GM12875 (cell line): ENCODE results near the gene HSD17B10.

ENCODE experiments used
- H3K4me3 ChIP-seq: one replicate; pipeline ENCODE4 v1.5.1; 2011; ENCODE audit warnings: low read depth, low read length, control low read depth
- TF ChIP-seq, protein P1 (sequence below): IDR thresholded peaks from 2 replicates; pipeline ENCODE4 v1.5.1; 2011; ENCODE audit warnings: low read depth, mild to moderate bottlenecking, control low read depth, inconsistent platforms, low read length, moderate library complexity, borderline replicate concordance; ENCODE audit not compliant: insufficient read depth

The HSD17B10 gene

DNA sequence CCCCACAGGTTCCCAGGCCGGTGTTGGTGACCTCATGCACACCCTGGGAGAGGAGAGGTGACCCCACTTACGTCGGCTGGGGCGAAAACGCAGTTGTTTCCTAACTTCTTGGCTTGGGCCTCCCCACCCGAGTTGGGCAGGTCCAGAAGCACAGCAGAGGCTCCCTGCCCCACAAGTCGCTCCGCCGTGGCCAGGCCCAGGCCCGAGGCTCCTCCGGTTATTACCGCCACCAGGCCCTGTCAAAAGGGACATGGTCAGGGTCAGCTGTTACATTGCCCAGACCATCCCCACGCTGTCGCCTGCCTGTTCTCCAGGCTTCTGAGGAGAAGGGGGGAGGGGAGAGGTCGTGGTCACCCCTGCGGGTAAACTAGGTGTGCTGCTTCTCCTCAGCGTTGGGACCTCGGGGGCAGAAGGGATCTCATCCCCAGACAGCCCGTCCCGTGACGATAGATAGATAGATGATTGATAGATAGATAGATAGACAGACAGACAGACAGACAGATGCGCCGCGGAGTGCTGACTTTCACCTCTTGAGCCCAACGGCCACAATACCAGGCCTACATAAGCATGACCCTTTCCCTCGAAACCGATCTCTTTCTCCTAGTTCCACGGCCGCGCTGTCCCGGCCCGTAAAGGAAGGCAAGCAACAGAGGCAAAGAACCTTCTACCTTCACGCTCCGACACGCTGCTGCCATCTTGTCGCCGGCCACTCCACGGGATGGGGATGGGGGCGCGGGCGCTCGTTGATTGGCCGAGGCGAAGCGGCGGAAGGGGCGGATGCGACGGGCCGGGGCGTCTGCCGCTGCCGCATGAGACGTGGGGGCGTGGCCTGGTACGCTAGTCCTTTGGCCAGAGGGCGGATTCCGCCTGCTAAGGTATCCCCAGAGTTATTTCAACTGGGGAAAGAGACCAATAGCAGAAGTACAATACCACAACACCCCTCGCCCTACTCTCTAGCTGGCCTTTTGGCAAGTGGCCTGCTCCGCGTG is at the start of gene HSD17B10:
HSD17B10 (minus strand) TSS at position 720 of the 989 bp plus-strand sequence; CDS start at position 695, 25 bp downstream.
- TF ChIP-seq, protein P1, sequence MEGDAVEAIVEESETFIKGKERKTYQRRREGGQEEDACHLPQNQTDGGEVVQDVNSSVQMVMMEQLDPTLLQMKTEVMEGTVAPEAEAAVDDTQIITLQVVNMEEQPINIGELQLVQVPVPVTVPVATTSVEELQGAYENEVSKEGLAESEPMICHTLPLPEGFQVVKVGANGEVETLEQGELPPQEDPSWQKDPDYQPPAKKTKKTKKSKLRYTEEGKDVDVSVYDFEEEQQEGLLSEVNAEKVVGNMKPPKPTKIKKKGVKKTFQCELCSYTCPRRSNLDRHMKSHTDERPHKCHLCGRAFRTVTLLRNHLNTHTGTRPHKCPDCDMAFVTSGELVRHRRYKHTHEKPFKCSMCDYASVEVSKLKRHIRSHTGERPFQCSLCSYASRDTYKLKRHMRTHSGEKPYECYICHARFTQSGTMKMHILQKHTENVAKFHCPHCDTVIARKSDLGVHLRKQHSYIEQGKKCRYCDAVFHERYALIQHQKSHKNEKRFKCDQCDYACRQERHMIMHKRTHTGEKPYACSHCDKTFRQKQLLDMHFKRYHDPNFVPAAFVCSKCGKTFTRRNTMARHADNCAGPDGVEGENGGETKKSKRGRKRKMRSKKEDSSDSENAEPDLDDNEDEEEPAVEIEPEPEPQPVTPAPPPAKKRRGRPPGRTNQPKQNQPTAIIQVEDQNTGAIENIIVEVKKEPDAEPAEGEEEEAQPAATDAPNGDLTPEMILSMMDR: no peak
- peak within 1 kb of the TSS; percentile 75 for H3K4me3 ChIP-seq

DNA sequence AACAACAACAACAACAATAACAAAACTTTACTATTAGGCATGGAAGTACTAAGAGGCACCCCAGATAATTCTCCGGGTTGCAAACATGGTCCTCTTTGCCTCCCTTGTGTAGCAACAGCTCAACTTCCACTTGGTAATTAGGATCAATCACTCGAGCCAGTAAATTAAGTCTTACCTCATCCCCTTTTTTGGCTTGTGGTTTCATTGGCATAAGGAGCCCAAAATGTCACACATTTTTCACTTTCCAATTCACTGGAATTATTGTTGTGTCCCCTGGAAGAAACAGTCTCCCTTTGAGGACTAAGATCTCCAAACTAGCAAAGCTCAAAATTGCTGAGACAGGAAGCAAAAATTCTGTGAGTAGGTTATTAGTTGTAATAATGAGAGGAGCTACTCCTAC is 49.2 kb upstream of the HSD17B10 start:
- TF ChIP-seq, protein P1: no peak
- no peak overlapping the region for H3K4me3 ChIP-seq

DNA sequence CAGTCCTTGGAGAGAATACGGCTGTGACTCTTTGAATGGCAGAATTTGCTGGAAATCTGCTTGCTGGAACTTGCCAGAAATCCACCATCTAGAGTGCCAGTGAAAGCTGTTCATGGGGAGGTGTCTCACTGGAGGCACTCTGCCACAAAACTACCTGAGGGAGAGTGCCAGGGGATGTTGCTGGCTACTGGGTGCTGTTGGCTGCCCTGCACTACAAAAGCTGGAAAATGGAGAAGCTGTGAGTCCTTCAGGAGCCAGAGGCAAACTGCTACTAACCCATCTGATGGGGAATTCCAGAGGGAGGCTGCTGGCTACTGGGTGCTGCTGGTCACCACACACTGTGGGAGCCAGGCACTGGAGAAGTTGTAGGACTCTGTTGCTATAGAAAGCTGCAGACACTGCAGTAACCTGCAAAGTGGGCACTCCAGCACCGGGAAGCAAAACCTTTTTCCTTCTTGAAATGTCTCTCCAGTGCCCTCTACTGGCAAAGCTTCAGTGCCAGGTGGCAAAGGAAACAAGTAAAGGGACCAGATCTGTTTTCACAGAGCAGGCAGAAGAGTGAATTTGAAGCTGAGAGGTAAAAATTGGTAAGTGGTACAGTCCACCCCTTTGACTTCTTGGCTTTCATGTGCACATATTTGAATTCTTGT is 47.8 kb upstream of the HSD17B10 start:
- H3K4me3 ChIP-seq: no peak overlapping the region
- TF ChIP-seq, protein P1: peak; percentile 82

DNA sequence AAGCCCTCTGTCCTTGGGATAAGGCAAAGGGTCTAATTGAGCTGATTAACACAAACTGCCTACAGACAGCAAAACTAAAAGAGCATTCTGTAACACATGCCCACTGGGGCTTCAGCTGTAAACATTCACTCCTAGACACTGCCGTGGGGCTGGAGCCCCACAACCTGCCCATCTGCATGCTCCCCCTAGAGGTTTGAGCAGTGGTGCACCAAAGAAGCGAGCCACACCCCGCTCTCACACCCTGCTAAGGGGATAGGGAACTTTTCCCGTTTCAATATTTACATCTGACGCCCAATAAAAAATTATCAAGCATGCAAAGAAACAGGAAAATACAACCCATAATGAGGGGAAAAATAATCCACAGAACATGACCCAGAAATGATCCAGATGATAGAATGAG is 46.9 kb upstream of the HSD17B10 start:
- no peak overlapping the region for H3K4me3 ChIP-seq
- TF ChIP-seq, protein P1: peak; percentile 55

DNA sequence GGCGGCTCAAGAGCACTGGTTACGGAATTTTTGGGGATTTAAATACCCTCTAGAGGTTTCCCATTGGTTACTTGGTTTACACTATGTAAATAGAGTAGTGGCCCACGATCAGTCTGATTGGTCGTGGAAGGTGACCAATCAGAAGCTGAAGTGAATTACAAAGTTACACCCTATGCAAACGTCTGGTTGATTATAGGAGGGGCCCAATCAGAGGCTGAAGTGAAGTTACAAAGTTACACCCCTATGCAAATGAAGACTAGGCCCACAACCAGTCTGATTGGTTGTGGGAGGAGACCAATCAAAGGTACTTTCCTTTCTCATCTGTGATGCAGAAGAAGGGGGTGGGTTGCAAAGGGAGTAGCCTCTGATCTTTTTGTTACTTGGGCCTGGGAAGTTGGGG is 45.1 kb upstream of the HSD17B10 start:
- TF ChIP-seq, protein P1: no peak

DNA sequence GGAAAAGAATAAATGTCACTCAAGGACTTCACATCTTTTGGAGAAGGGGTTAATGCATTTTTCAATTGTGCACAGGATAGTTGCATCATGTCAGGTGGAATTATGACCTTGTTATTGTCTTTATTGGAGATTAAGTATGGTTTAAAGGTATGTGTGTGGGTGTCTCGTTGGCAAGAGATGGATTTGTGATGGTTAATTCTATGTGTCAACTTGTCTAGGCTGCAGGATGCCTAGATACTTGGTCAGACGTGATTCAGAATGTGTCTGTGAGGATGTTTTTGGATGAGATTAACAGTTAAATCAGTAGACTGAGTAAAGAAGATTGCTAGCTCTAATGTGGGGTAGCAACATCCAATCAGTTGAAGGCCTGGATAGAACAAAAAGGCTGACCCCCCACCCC is 42.2 kb upstream of the HSD17B10 start:
- TF ChIP-seq, protein P1: no peak

More for the DNA sequence above, 45.1 kb upstream of the HSD17B10 start:
- no peak overlapping the region for H3K4me3 ChIP-seq

More for the DNA sequence above, 42.2 kb upstream of the HSD17B10 start:
- no peak overlapping the region for H3K4me3 ChIP-seq
